ENCODE measurements around the gene TWIST2.
A peak's percentile ranks its signal among the peaks of the same experiment; 100 is the strongest.

The TWIST2 gene

GRCh38 chr2:238855891-238856580 is 8.2 kb downstream of the TWIST2 start:
- no peak for DNase-seq (ENCODE audit: extremely low read depth in 1 of 2, low read depth in 1 of 2)

GRCh38 chr2:238856713-238857567 is 9.1 kb downstream of the TWIST2 start:
- no peak for DNase-seq (ENCODE audit: extremely low read depth in 1 of 2, low read depth in 1 of 2)

GRCh38 chr2:238857959-238858358 is 10.1 kb downstream of the TWIST2 start:
- DNase-seq (ENCODE audit: extremely low read depth in 1 of 2, low read depth in 1 of 2), result no peak

- no peak for DNase-seq (ENCODE audit: extremely low read depth in 1 of 2, low read depth in 1 of 2)
These were observed 11.9 kb downstream of the TWIST2 start for GRCh38 chr2:238859636-238860347.

- DNase-seq (ENCODE audit: extremely low read depth in 1 of 2, low read depth in 1 of 2), result no peak
These were observed 13.3 kb downstream of the TWIST2 start for GRCh38 chr2:238861013-238861730.

GRCh38 chr2:238861766-238862315 is 14.0 kb downstream of the TWIST2 start:
- DNase-seq (ENCODE audit: extremely low read depth in 1 of 2, low read depth in 1 of 2), result no peak

GRCh38 chr2:238862701-238863100 is 14.8 kb downstream of the TWIST2 start:
- no peak for DNase-seq (ENCODE audit: extremely low read depth in 1 of 2, low read depth in 1 of 2)

- DNase-seq (ENCODE audit: extremely low read depth in 1 of 2, low read depth in 1 of 2), result no peak
These were observed 15.3 kb downstream of the TWIST2 start for GRCh38 chr2:238863231-238863630.

GRCh38 chr2:238863749-238864206 is 15.9 kb downstream of the TWIST2 start:
- DNase-seq (ENCODE audit: extremely low read depth in 1 of 2, low read depth in 1 of 2), result no peak

GRCh38 chr2:238864207-238865014 is 16.5 kb downstream of the TWIST2 start:
- peak; percentile 21 to 60 for DNase-seq (ENCODE audit: extremely low read depth in 1 of 2, low read depth in 1 of 2)

GRCh38 chr2:238865015-238865719 is 17.3 kb downstream of the TWIST2 start:
- DNase-seq (ENCODE audit: extremely low read depth in 1 of 2, low read depth in 1 of 2), result no peak

GRCh38 chr2:238865744-238866355 is 18.0 kb downstream of the TWIST2 start:
- no peak for DNase-seq (ENCODE audit: extremely low read depth in 1 of 2, low read depth in 1 of 2)

GRCh38 chr2:238866656-238867277 is 18.9 kb downstream of the TWIST2 start:
- no peak for DNase-seq (ENCODE audit: extremely low read depth in 1 of 2, low read depth in 1 of 2)

GRCh38 chr2:238868067-238868524 is 20.2 kb downstream of the TWIST2 start:
- no peak for DNase-seq (ENCODE audit: extremely low read depth in 1 of 2, low read depth in 1 of 2)

GRCh38 chr2:238868616-238869292 is 20.9 kb downstream of the TWIST2 start:
- no peak for DNase-seq (ENCODE audit: extremely low read depth in 1 of 2, low read depth in 1 of 2)

GRCh38 chr2:238869293-238870124 is 21.6 kb downstream of the TWIST2 start:
- no peak for DNase-seq (ENCODE audit: extremely low read depth in 1 of 2, low read depth in 1 of 2)

- DNase-seq (ENCODE audit: extremely low read depth in 1 of 2, low read depth in 1 of 2), result no peak
These were observed 22.4 kb downstream of the TWIST2 start for GRCh38 chr2:238870261-238870660.
